ENCODE results near the gene AKR1A1. TPM values are rescaled to one million over a fixed set of nuclear protein-coding genes. Genes with fewer than 3 reads are reported as not detected.

AKR1A1 gene
- total RNA-seq, 1 donor from 2014 or later, result 177 TPM

DNA sequence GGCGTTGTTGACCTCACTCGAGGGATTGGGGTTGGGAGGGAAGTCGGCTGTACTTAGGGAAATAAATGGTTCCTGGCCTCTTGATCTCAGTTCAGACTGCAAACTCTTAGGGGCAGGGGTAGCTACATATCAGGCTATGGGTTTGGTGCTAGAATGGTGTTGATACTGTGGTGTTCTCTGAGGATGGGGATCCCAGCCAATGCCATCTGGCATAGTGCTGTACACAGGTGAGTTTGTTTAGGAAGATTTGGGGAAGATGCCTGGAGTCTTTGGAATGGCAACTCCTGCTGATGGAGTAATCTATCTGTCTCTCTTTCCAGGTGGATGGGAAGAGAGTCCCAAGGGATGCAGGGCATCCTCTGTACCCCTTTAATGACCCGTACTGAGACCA is 18.9 kb downstream of the AKR1A1 start:
- Mint-ChIP-seq H3K9me3 (no peaks in the 10 kb centered on the region), H3K27me3 (ENCODE audit: low read depth) (no peaks in the 10 kb centered on the region), H3K36me3 (peaks cover 19% of the 10 kb centered on the region), H3K4me1 (no peaks in the 10 kb centered on the region), H3K27ac (no peak overlapping the region), H3K4me3 (no peak overlapping the region)
- TF ChIP-seq, protein P1, sequence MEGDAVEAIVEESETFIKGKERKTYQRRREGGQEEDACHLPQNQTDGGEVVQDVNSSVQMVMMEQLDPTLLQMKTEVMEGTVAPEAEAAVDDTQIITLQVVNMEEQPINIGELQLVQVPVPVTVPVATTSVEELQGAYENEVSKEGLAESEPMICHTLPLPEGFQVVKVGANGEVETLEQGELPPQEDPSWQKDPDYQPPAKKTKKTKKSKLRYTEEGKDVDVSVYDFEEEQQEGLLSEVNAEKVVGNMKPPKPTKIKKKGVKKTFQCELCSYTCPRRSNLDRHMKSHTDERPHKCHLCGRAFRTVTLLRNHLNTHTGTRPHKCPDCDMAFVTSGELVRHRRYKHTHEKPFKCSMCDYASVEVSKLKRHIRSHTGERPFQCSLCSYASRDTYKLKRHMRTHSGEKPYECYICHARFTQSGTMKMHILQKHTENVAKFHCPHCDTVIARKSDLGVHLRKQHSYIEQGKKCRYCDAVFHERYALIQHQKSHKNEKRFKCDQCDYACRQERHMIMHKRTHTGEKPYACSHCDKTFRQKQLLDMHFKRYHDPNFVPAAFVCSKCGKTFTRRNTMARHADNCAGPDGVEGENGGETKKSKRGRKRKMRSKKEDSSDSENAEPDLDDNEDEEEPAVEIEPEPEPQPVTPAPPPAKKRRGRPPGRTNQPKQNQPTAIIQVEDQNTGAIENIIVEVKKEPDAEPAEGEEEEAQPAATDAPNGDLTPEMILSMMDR (IDR thresholded peaks at IDR 0.05; ENCODE audit: unreplicated experiment), result no peak
- DNase-seq (ENCODE audit: low spot score in 2 of 2, unreplicated experiment in 2 of 2), result no peak

DNA sequence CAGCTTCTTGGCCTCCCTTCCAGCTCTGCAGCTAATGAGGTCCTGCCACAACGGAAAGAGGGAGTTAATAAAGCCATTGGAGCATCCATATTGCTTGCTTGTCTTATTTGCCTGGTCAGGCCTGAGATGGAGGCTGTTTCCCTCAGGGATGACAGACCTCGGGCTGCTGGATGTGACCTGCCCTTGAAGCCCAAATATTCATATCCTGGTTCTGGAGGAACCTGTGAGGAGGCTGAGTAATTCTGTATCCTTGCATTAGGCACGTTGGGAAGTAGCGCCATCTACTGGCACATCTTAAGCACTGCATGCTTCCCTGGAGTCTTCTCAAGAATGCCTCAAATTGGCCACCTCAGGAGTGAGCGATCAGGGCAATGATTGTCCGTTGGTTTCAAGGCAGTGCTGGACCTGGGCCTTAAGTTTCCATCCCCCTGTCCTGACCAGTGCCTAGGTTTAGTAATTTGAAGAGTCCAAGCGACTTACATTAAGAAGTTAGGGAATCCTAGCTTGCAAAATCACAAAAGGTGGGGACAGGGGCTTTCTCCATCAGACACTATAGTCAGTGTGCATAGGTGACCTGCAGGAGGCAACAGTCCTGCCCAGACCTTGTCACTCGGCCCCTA is 19.4 kb downstream of the AKR1A1 start:
- DNase-seq (ENCODE audit: low spot score in 2 of 2, unreplicated experiment in 2 of 2), result peak; percentile 34 to 74
- H3K36me3 Mint-ChIP-seq, result peaks cover 19% of the 10 kb centered on the region
- no peaks in the 10 kb centered on the region for H3K27me3 Mint-ChIP-seq (ENCODE audit: low read depth)
- no peak overlapping the region for H3K27ac Mint-ChIP-seq
- H3K4me3 Mint-ChIP-seq, result no peak overlapping the region
- TF ChIP-seq, protein P1 (IDR thresholded peaks at IDR 0.05; ENCODE audit: unreplicated experiment), result peak; percentile 89
- H3K9me3 Mint-ChIP-seq, result no peaks in the 10 kb centered on the region
- H3K4me1 Mint-ChIP-seq, result no peaks in the 10 kb centered on the region

DNA sequence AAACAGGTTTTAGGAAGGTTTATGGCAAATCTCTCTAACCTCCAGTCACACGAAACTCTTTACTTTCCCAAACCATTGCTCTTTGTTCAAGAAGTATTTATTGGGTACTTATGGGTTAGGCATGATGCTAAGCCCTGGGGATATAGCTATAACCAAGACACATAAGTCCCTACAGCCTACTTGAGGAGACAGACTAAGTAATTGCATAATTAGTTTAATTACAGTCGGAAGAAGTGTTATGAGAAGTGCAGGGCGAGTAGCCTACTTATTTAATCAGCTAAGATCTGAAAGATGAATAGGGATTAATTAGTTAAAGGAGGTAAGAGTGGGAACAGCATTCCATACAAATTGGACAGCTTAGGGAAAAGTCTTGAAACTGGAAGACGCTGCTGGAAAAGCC is 20.0 kb downstream of the AKR1A1 start:
- Mint-ChIP-seq H3K36me3 (peaks cover 19% of the 10 kb centered on the region), H3K27ac (no peak overlapping the region), H3K9me3 (no peaks in the 10 kb centered on the region), H3K4me1 (no peaks in the 10 kb centered on the region), H3K4me3 (no peak overlapping the region), H3K27me3 (ENCODE audit: low read depth) (no peaks in the 10 kb centered on the region)
- DNase-seq (ENCODE audit: low spot score in 2 of 2, unreplicated experiment in 2 of 2), result no peak
- TF ChIP-seq, protein P1 (IDR thresholded peaks at IDR 0.05; ENCODE audit: unreplicated experiment), result no peak

DNA sequence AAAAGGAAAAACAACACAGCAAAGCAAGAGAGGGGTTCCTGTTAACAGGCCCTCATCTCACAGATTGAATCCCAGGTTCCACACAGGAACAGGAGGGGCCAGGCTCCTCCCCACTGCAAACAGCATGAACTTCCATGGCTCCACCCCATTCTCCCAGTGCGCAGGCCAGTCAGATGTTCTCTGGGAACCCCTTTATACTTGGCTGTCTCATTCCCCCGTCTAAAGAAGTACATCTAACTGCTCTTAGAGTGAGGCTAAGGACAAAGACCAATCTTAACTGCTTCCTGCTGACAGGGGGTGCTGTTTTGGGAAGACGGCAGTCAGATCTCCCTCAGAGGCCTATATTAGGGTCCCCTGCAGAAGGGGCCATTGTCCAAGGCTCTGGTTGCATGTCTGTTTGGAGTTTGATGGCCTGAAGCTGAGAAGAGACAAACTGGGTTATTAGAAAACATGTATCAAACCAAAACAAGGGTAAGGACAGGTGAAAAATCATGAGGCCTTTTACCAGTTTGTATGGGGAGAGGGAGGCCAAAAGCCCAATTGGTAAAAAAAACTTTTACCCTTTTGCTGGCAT is 22.7 kb downstream of the AKR1A1 start:
- Mint-ChIP-seq H3K27me3 (ENCODE audit: low read depth) (no peaks in the 10 kb centered on the region), H3K9me3 (no peaks in the 10 kb centered on the region), H3K4me3 (no peak overlapping the region), H3K4me1 (no peaks in the 10 kb centered on the region), H3K27ac (no peak overlapping the region), H3K36me3 (peaks cover 3% of the 10 kb centered on the region)
- TF ChIP-seq, protein P1 (IDR thresholded peaks at IDR 0.05; ENCODE audit: unreplicated experiment), result no peak
- no peak for DNase-seq (ENCODE audit: low spot score in 2 of 2, unreplicated experiment in 2 of 2)

DNA sequence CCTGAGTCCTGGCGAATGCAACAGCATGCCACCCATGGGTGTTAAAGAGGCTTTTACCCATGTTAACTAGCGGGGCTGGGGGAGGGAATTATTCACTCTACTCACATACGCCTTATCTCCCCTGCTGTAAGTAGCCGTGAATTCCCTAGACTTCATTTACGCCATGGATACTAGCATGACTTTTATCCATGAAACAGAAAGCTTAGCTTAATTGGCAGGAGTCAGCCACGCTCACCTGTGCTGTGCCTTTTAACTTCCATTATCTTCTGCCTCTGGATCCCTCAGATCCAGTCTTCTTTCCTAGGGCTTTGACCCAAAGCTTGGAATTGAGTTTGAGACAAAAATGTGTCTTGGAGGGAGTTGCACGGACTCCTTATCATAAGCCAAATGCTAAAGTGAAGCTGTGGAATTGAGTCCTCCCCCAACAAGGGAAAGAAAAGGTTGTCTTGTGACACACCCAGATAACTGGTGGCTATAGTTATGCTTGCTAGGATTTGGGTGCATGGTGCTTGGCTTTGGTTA is 23.5 kb downstream of the AKR1A1 start:
- no peaks in the 10 kb centered on the region for H3K27me3 Mint-ChIP-seq (ENCODE audit: low read depth)
- H3K9me3 Mint-ChIP-seq, result no peaks in the 10 kb centered on the region
- H3K4me3 Mint-ChIP-seq, result no peak overlapping the region
- H3K36me3 Mint-ChIP-seq, result peaks cover 3% of the 10 kb centered on the region
- TF ChIP-seq, protein P1 (IDR thresholded peaks at IDR 0.05; ENCODE audit: unreplicated experiment), result no peak
- H3K27ac Mint-ChIP-seq, result no peak overlapping the region
- H3K4me1 Mint-ChIP-seq, result no peaks in the 10 kb centered on the region
- DNase-seq (ENCODE audit: low spot score in 2 of 2, unreplicated experiment in 2 of 2), result no peak
